ENCODE results near the gene BRAF.

The BRAF gene

DNA sequence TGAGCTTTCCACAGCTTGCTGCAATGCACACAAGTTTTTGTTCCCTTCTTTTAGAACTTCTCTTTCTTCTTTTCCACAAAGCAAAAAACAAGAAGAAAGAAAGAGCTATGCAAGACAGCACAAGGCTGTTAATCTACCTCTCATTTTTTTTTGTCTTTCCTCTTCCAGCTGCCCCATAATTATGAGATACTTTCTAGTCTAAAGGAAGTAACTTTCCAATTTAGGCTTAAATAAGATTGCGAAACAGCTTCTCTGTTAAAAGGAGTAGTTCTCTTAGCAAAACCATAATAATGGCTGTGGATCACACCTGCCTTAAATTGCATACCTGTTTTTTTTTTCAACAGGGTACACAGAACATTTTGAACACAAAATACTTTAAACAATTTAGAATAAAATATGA, 172.2 kb downstream of the BRAF start:
- Histone ChIP-seq H3K4me1 (ENCODE audit: low read length) (no peaks in the 10 kb centered on the region), H3K27ac (ENCODE audit: low read length) (no peak overlapping the region), H3K9me2 (replicated peaks; ENCODE audit: insufficient read depth, low read length) (no peaks in the 10 kb centered on the region), H3K36me3 (replicated peaks; ENCODE audit: insufficient read depth, low read length) (no peaks in the 10 kb centered on the region), H3K9me3 (replicated peaks; ENCODE audit: insufficient read depth, low read length) (no peaks in the 10 kb centered on the region), H3K9ac (ENCODE audit: low read length) (no peak overlapping the region), H3K4me2 (ENCODE audit: low read depth, low read length) (no peak overlapping the region), H4K20me1 (ENCODE audit: insufficient read depth, low read length) (no peaks in the 10 kb centered on the region), H2AFZ (ENCODE audit: low read length) (no peak overlapping the region), H3F3A (ENCODE audit: insufficient read depth, low read length) (no peaks in the 10 kb centered on the region), H3K27me3 (replicated peaks; ENCODE audit: insufficient read depth, low read length) (no peaks in the 10 kb centered on the region), H3K79me2 (ENCODE audit: low read length) (no peaks in the 10 kb centered on the region), H3K4me3 (ENCODE audit: low read length) (no peak overlapping the region)
- DNase-seq: no peak
- TF ChIP-seq EZH2 (optimal IDR thresholded peaks at IDR 0.05; ENCODE audit: low read depth, low read length): no peak
- no peak for TF ChIP-seq EZH2phosphoT487 (IDR thresholded peaks at IDR 0.05; ENCODE audit: low read length)
- no peak for TF ChIP-seq CTCF (IDR thresholded peaks at IDR 0.05; ENCODE audit: low read length)

- no peak for DNase-seq
Measured at GRCh38 chr7:140746751-140747150, 178.0 kb downstream of the BRAF start.

GRCh38 chr7:140745266-140746058, 179.3 kb downstream of the BRAF start:
- H4K20me1 ChIP-seq (ENCODE audit: insufficient read depth, low read length): no peaks in the 10 kb centered on the region
- DNase-seq: no peak
- no peaks in the 10 kb centered on the region for H3F3A ChIP-seq (ENCODE audit: insufficient read depth, low read length)
- H3K79me2 ChIP-seq (ENCODE audit: low read length): no peaks in the 10 kb centered on the region
- no peaks in the 10 kb centered on the region for H3K27me3 ChIP-seq (replicated peaks; ENCODE audit: insufficient read depth, low read length)
- H2AFZ ChIP-seq (ENCODE audit: low read length): no peak overlapping the region
- H3K27ac ChIP-seq (ENCODE audit: low read length): no peak overlapping the region
- TF ChIP-seq EZH2 (optimal IDR thresholded peaks at IDR 0.05; ENCODE audit: low read depth, low read length) (no peak), EZH2phosphoT487 (IDR thresholded peaks at IDR 0.05; ENCODE audit: low read length) (no peak), CTCF (IDR thresholded peaks at IDR 0.05; ENCODE audit: low read length) (no peak)
- H3K4me1 ChIP-seq (ENCODE audit: low read length): no peaks in the 10 kb centered on the region
- no peaks in the 10 kb centered on the region for H3K9me2 ChIP-seq (replicated peaks; ENCODE audit: insufficient read depth, low read length)
- no peak overlapping the region for H3K4me2 ChIP-seq (ENCODE audit: low read depth, low read length)
- H3K36me3 ChIP-seq (replicated peaks; ENCODE audit: insufficient read depth, low read length): no peaks in the 10 kb centered on the region; the same call in 1 of the 2 replicates
- no peak overlapping the region for H3K4me3 ChIP-seq (ENCODE audit: low read length)
- no peaks in the 10 kb centered on the region for H3K9me3 ChIP-seq (replicated peaks; ENCODE audit: insufficient read depth, low read length)
- no peak overlapping the region for H3K9ac ChIP-seq (ENCODE audit: low read length)

More at GRCh38 chr7:140746751-140747150, 178.0 kb downstream of the BRAF start:
- H3K4me1 ChIP-seq (ENCODE audit: low read length): no peaks in the 10 kb centered on the region
- no peak overlapping the region for H2AFZ ChIP-seq (ENCODE audit: low read length)
- no peaks in the 10 kb centered on the region for H3K79me2 ChIP-seq (ENCODE audit: low read length)
- no peaks in the 10 kb centered on the region for H3K9me3 ChIP-seq (replicated peaks; ENCODE audit: insufficient read depth, low read length)
- no peaks in the 10 kb centered on the region for H3K27me3 ChIP-seq (replicated peaks; ENCODE audit: insufficient read depth, low read length)
- no peak overlapping the region for H3K9ac ChIP-seq (ENCODE audit: low read length)
- H4K20me1 ChIP-seq (ENCODE audit: insufficient read depth, low read length): no peaks in the 10 kb centered on the region
- no peaks in the 10 kb centered on the region for H3K9me2 ChIP-seq (replicated peaks; ENCODE audit: insufficient read depth, low read length)
- H3K36me3 ChIP-seq (replicated peaks; ENCODE audit: insufficient read depth, low read length): no peaks in the 10 kb centered on the region; the same call in 1 of the 2 replicates
- TF ChIP-seq CTCF (IDR thresholded peaks at IDR 0.05; ENCODE audit: low read length): no peak
- no peak for TF ChIP-seq EZH2 (optimal IDR thresholded peaks at IDR 0.05; ENCODE audit: low read depth, low read length)
- TF ChIP-seq EZH2phosphoT487 (IDR thresholded peaks at IDR 0.05; ENCODE audit: low read length): no peak
- H3K27ac ChIP-seq (ENCODE audit: low read length): no peak overlapping the region
- no peak overlapping the region for H3K4me2 ChIP-seq (ENCODE audit: low read depth, low read length)
- H3F3A ChIP-seq (ENCODE audit: insufficient read depth, low read length): no peaks in the 10 kb centered on the region
- no peak overlapping the region for H3K4me3 ChIP-seq (ENCODE audit: low read length)

Data from MM.1S (cell line).